ENCODE measurements around the gene TAAR5.
"Not testable (repeated sequence)": the region's sequence is repeated elsewhere in the genome, so short reads cannot be mapped to it uniquely, and the experiment has no call there.

TAAR5 gene

GRCh38 chr6:132611616-132612015 is 22.1 kb upstream of the TAAR5 start:
- Histone ChIP-seq H3K36me3 (ENCODE audit: control insufficient read depth, insufficient read depth, low read length) (no peaks in the 10 kb centered on the region), H3K9me3 (ENCODE audit: control insufficient read depth, low read length) (no peaks in the 10 kb centered on the region), H3K27ac (ENCODE audit: low read depth, low read length, severe bottlenecking) (no peak overlapping the region), H3K4me3 (ENCODE audit: extremely low read depth, insufficient read depth, low read length, poor library complexity, severe bottlenecking) (no peak overlapping the region), H3K4me1 (ENCODE audit: control insufficient read depth, insufficient read depth, low read length, poor library complexity, severe bottlenecking) (peaks cover 12% of the 10 kb centered on the region)
- WGBS, 2 experiments (ENCODE audit: insufficient coverage in 2 of 2): 100% methylated on average over 1 of the region's 2 CpGs

- Histone ChIP-seq H3K36me3 (ENCODE audit: control insufficient read depth, insufficient read depth, low read length) (no peaks in the 10 kb centered on the region), H3K27ac (ENCODE audit: low read depth, low read length, severe bottlenecking) (no peak overlapping the region), H3K4me1 (ENCODE audit: control insufficient read depth, insufficient read depth, low read length, poor library complexity, severe bottlenecking) (peaks cover 6% of the 10 kb centered on the region), H3K4me3 (ENCODE audit: extremely low read depth, insufficient read depth, low read length, poor library complexity, severe bottlenecking) (no peak overlapping the region), H3K9me3 (ENCODE audit: control insufficient read depth, low read length) (no peaks in the 10 kb centered on the region)
- WGBS, 2 experiments (ENCODE audit: insufficient coverage in 2 of 2): 80% methylated on average over 2 of the region's 5 CpGs; no CpG with 5 or more reads in 1 of the 2 experiments
These were observed 18.1 kb upstream of the TAAR5 start for GRCh38 chr6:132607544-132608233.

- 93 to 98% methylated on average over 6 to 7 of the region's 8 CpGs for WGBS, 2 experiments (ENCODE audit: insufficient coverage in 2 of 2)
These were observed 15.2 kb upstream of the TAAR5 start for GRCh38 chr6:132604635-132605152.

DNA sequence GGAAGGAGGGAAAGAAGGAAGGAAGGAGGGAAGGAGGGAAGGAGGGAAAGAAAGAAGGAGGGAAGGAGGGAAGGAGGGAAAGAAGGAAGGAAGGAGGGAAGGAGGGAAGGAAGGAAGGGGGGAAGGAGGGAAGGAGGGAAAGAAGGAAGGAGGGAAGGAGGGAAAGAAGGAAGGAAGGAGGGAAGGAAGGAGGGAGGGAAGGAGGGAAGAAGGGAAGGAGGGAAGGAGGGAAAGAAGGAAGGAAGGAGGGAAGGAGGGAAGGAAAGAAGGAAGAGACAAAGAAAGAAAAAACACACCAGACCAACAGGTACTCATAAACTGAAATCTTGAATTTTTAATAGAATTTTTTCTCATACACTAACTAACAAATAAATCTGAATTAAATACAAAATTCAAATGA is 11.4 kb upstream of the TAAR5 start:
- H3K4me3 ChIP-seq (ENCODE audit: extremely low read depth, insufficient read depth, low read length, poor library complexity, severe bottlenecking); H3K36me3 ChIP-seq (ENCODE audit: control insufficient read depth, insufficient read depth, low read length); H3K4me1 ChIP-seq (ENCODE audit: control insufficient read depth, insufficient read depth, low read length, poor library complexity, severe bottlenecking); H3K9me3 ChIP-seq (ENCODE audit: control insufficient read depth, low read length); H3K27ac ChIP-seq (ENCODE audit: low read depth, low read length, severe bottlenecking): not testable (repeated sequence)

More at GRCh38 chr6:132604635-132605152, 15.2 kb upstream of the TAAR5 start:
- Histone ChIP-seq H3K36me3 (ENCODE audit: control insufficient read depth, insufficient read depth, low read length) (no peaks in the 10 kb centered on the region), H3K4me1 (ENCODE audit: control insufficient read depth, insufficient read depth, low read length, poor library complexity, severe bottlenecking) (no peaks in the 10 kb centered on the region), H3K9me3 (ENCODE audit: control insufficient read depth, low read length) (no peaks in the 10 kb centered on the region), H3K27ac (ENCODE audit: low read depth, low read length, severe bottlenecking) (no peak overlapping the region), H3K4me3 (ENCODE audit: extremely low read depth, insufficient read depth, low read length, poor library complexity, severe bottlenecking) (no peak overlapping the region)

- Histone ChIP-seq H3K9me3 (ENCODE audit: control insufficient read depth, low read length) (no peaks in the 10 kb centered on the region), H3K36me3 (ENCODE audit: control insufficient read depth, insufficient read depth, low read length) (no peaks in the 10 kb centered on the region), H3K27ac (ENCODE audit: low read depth, low read length, severe bottlenecking) (no peak overlapping the region), H3K4me1 (ENCODE audit: control insufficient read depth, insufficient read depth, low read length, poor library complexity, severe bottlenecking) (no peaks in the 10 kb centered on the region), H3K4me3 (ENCODE audit: extremely low read depth, insufficient read depth, low read length, poor library complexity, severe bottlenecking) (no peak overlapping the region)
- 23 to 48% methylated on average over 2 to 3 of the region's 3 CpGs for WGBS, 2 experiments (ENCODE audit: insufficient coverage in 2 of 2)
These were observed 8.9 kb upstream of the TAAR5 start for GRCh38 chr6:132598473-132598872.

- no peak overlapping the region for H3K4me3 ChIP-seq (ENCODE audit: extremely low read depth, insufficient read depth, low read length, poor library complexity, severe bottlenecking)
- no peaks in the 10 kb centered on the region for H3K4me1 ChIP-seq (ENCODE audit: control insufficient read depth, insufficient read depth, low read length, poor library complexity, severe bottlenecking)
- no peak overlapping the region for H3K27ac ChIP-seq (ENCODE audit: low read depth, low read length, severe bottlenecking)
- 100% methylated on average over 1 of the region's 6 CpGs for WGBS, 2 experiments (ENCODE audit: insufficient coverage in 2 of 2)
- H3K9me3 ChIP-seq (ENCODE audit: control insufficient read depth, low read length): no peaks in the 10 kb centered on the region
- H3K36me3 ChIP-seq (ENCODE audit: control insufficient read depth, insufficient read depth, low read length): no peaks in the 10 kb centered on the region
These were observed 6.7 kb upstream of the TAAR5 start for GRCh38 chr6:132596201-132596600.

DNA sequence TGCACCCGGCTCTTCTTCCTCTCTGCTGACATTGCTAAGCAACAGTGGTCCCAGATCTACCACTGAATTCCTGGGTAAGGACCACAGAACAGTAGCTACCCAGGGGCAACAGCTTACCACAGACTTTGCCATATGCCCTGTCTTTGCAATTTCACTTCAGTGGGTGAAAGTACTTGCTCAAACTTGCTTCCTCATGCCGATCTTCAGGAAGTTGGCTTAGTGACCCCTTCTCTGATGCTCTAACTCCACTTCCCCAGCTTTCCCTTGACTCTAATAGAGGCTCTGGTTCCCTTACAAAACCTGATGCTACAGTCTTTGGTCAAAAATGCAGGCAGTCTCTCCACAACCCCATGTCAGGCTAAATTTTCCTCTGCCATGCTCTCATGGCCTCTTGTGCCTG is 3.3 kb upstream of the TAAR5 start:
- H3K27ac ChIP-seq (ENCODE audit: low read depth, low read length, severe bottlenecking): no peak overlapping the region
- H3K36me3 ChIP-seq (ENCODE audit: control insufficient read depth, insufficient read depth, low read length): no peaks in the 10 kb centered on the region
- no peaks in the 10 kb centered on the region for H3K4me1 ChIP-seq (ENCODE audit: control insufficient read depth, insufficient read depth, low read length, poor library complexity, severe bottlenecking)
- WGBS, 2 experiments (ENCODE audit: insufficient coverage in 2 of 2): 89 to 100% methylated on average over 1 of the region's 2 CpGs
- no peak overlapping the region for H3K4me3 ChIP-seq (ENCODE audit: extremely low read depth, insufficient read depth, low read length, poor library complexity, severe bottlenecking)
- H3K9me3 ChIP-seq (ENCODE audit: control insufficient read depth, low read length): no peaks in the 10 kb centered on the region

DNA sequence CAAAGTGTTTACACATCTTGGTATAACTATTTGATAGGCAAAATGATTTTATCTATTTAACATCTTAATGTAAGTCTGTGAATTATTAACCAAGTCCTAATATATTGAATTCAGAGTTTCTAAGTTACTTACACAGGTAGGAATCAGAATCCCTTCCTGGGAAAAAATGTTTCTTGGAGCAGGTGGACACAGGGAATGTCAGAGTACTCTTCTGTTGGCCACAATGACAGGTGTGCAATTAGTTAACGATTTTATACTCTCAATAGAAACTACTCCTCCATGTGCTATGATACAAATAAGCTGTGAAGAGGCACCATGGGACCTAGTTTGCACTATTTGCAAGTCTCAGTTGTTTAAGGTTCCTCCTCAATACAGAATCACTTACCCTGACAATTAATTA is 821 bp upstream of the TAAR5 start:
- WGBS, 2 experiments (ENCODE audit: insufficient coverage in 2 of 2): 80% methylated on average over 1 of the region's 1 CpG; no CpG with 5 or more reads in 1 of the 2 experiments
- Histone ChIP-seq H3K36me3 (ENCODE audit: control insufficient read depth, insufficient read depth, low read length) (no peaks in the 10 kb centered on the region), H3K4me3 (ENCODE audit: extremely low read depth, insufficient read depth, low read length, poor library complexity, severe bottlenecking) (no peak overlapping the region), H3K4me1 (ENCODE audit: control insufficient read depth, insufficient read depth, low read length, poor library complexity, severe bottlenecking) (no peaks in the 10 kb centered on the region), H3K27ac (ENCODE audit: low read depth, low read length, severe bottlenecking) (no peak overlapping the region), H3K9me3 (ENCODE audit: control insufficient read depth, low read length) (no peaks in the 10 kb centered on the region)

DNA sequence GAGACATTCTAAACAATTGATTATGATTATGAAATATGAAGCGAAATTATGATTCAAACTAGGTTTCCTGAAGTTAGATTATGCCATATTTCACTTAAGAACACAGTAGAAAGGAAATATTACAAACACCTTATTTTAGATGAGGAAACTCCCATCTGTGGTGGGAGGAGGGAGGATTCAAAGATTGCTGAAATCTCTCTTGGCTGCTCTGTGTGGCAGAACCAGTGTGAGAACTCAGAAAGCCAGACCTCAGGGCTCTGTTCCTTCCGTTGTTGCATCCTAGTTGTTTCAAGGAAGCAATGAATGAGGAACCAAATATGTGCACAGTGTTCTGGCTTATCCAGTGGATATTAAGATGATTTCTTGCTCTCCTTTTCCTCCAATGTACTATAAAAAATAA is 2.1 kb downstream of the TAAR5 start:
- Histone ChIP-seq H3K4me1 (ENCODE audit: control insufficient read depth, insufficient read depth, low read length, poor library complexity, severe bottlenecking) (no peaks in the 10 kb centered on the region), H3K27ac (ENCODE audit: low read depth, low read length, severe bottlenecking) (no peak overlapping the region), H3K9me3 (ENCODE audit: control insufficient read depth, low read length) (no peaks in the 10 kb centered on the region), H3K36me3 (ENCODE audit: control insufficient read depth, insufficient read depth, low read length) (no peaks in the 10 kb centered on the region), H3K4me3 (ENCODE audit: extremely low read depth, insufficient read depth, low read length, poor library complexity, severe bottlenecking) (no peak overlapping the region)
- 88% methylated on average over 1 of the region's 2 CpGs; no CpG with 5 or more reads in 1 of the 2 experiments for WGBS, 2 experiments (ENCODE audit: insufficient coverage in 2 of 2)

DNA sequence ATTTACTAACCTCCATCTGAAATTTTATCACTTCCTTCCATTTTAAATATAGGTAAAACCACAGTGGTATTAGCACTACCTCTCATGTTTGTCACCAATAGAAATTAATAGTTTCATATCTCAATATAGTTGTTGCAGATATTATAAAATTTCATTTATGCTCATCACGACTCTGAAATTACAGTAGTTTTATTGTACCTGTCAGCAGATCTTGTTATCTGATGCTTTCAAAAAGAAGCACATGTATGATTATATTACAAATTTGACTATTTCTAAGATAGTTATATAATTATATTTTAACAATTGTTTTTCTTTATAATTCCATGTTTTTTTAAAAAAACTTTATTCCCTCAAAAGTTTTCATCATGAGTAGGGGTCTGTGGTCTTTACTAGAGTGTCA is 4.8 kb downstream of the TAAR5 start:
- H3K4me3 ChIP-seq (ENCODE audit: extremely low read depth, insufficient read depth, low read length, poor library complexity, severe bottlenecking): no peak overlapping the region
- H3K4me1 ChIP-seq (ENCODE audit: control insufficient read depth, insufficient read depth, low read length, poor library complexity, severe bottlenecking): no peaks in the 10 kb centered on the region
- H3K9me3 ChIP-seq (ENCODE audit: control insufficient read depth, low read length): no peaks in the 10 kb centered on the region
- no peaks in the 10 kb centered on the region for H3K36me3 ChIP-seq (ENCODE audit: control insufficient read depth, insufficient read depth, low read length)
- WGBS, 2 experiments (ENCODE audit: insufficient coverage in 2 of 2): no CpG with 5 or more reads among the region's 1 CpG
- H3K27ac ChIP-seq (ENCODE audit: low read depth, low read length, severe bottlenecking): no peak overlapping the region

GRCh38 chr6:132571774-132572173 is 17.8 kb downstream of the TAAR5 start:
- no peaks in the 10 kb centered on the region for H3K36me3 ChIP-seq (ENCODE audit: control insufficient read depth, insufficient read depth, low read length)

More at GRCh38 chr6:132571774-132572173, 17.8 kb downstream of the TAAR5 start:
- Histone ChIP-seq H3K27ac (ENCODE audit: low read depth, low read length, severe bottlenecking) (no peak overlapping the region), H3K4me3 (ENCODE audit: extremely low read depth, insufficient read depth, low read length, poor library complexity, severe bottlenecking) (no peak overlapping the region), H3K4me1 (ENCODE audit: control insufficient read depth, insufficient read depth, low read length, poor library complexity, severe bottlenecking) (no peaks in the 10 kb centered on the region), H3K9me3 (ENCODE audit: control insufficient read depth, low read length) (no peaks in the 10 kb centered on the region)

Measured in mesodermal cell (in vitro differentiated cells).